ENCODE data around the gene APOL6. TPM values are rescaled to one million over a fixed set of nuclear protein-coding genes. Genes with fewer than 3 reads are reported as not detected.

APOL6 gene
- total and polyA plus RNA-seq, 9 of the 15 experiments (the other 6 are each of a cell fraction or from before 2014, with no cell fraction given) = 0.29 to 1.2 (median 0.70) TPM

GRCh38 chr22:35663371-35663770 is 15.1 kb downstream of the APOL6 start:
- no peaks in the 10 kb centered on the region; a peak in 1 of 5 replicates for H3K4me1 ChIP-seq (replicated peaks in 1 of 2; ENCODE audit: control insufficient read depth in 2 of 2, insufficient read depth in 2 of 2, low read length in 2 of 2)
- no peak overlapping the region for H3K27ac ChIP-seq (ENCODE audit: extremely low read depth, low read depth, low read length)
- no peak overlapping the region for H3K9ac ChIP-seq (ENCODE audit: insufficient read depth in 1 of 2, low read depth in 2 of 2, low read length in 2 of 2)
- no peak overlapping the region for H3K4me2 ChIP-seq (ENCODE audit: insufficient read depth, low read length)
- H2AFZ ChIP-seq (ENCODE audit: low read depth, low read length) = no peak overlapping the region
- H3K36me3 ChIP-seq (ENCODE audit: control insufficient read depth, insufficient read depth, low read length) = no peaks in the 10 kb centered on the region
- POLR2A ChIA-PET = no interaction called here
- H3K27me3 ChIP-seq (ENCODE audit: control insufficient read depth in 2 of 2, insufficient read depth in 2 of 2, low read length in 2 of 2) = no peaks in the 10 kb centered on the region
- CTCF ChIA-PET (ENCODE audit: low intra/inter-chr PET ratio) = no interaction called here
- intact Hi-C loops (cut with micrococcal nuclease) = no loop called here
- H3K9me3 ChIP-seq (replicated peaks; ENCODE audit: control insufficient read depth, insufficient read depth, low read depth, low read length) = no peaks in the 10 kb centered on the region
- WGBS (ENCODE audit: insufficient coverage, low coverage, missing lambda C conversion rate) = 9% methylated on average over 3 of the region's 3 CpGs
- ATAC-seq (no peak), DNase-seq (ENCODE audit: extremely low read depth in 1 of 4, low spot score in 3 of 4) (no peak), FAIRE-seq (no peak)
- no peak overlapping the region for H3K4me3 ChIP-seq
- no TSS peak for BruUV-seq (replicated peaks)
- no peaks in the 10 kb centered on the region for H3K9me1 ChIP-seq (ENCODE audit: control insufficient read depth, insufficient read depth, low read length)
- no peaks in the 10 kb centered on the region for H3K79me2 ChIP-seq (ENCODE audit: control insufficient read depth, insufficient read depth, low read length)
- TF ChIP-seq, protein P1, sequence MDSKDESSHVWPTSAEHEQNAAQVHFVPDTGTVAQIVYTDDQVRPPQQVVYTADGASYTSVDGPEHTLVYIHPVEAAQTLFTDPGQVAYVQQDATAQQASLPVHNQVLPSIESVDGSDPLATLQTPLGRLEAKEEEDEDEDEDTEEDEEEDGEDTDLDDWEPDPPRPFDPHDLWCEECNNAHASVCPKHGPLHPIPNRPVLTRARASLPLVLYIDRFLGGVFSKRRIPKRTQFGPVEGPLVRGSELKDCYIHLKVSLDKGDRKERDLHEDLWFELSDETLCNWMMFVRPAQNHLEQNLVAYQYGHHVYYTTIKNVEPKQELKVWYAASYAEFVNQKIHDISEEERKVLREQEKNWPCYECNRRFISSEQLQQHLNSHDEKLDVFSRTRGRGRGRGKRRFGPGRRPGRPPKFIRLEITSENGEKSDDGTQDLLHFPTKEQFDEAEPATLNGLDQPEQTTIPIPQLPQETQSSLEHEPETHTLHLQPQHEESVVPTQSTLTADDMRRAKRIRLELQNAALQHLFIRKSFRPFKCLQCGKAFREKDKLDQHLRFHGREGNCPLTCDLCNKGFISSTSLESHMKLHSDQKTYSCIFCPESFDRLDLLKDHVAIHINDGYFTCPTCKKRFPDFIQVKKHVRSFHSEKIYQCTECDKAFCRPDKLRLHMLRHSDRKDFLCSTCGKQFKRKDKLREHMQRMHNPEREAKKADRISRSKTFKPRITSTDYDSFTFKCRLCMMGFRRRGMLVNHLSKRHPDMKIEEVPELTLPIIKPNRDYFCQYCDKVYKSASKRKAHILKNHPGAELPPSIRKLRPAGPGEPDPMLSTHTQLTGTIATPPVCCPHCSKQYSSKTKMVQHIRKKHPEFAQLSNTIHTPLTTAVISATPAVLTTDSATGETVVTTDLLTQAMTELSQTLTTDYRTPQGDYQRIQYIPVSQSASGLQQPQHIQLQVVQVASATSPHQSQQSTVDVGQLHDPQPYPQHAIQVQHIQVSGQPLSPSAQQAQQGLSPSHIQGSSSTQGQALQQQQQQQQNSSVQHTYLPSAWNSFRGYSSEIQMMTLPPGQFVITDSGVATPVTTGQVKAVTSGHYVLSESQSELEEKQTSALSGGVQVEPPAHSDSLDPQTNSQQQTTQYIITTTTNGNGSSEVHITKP (IDR thresholded peaks at IDR 0.05; ENCODE audit: partially characterized antibody) = no peak
- TF ChIP-seq SMARCB1 (IDR thresholded peaks at IDR 0.05; ENCODE audit: insufficient read length, low read depth) = no peak
- TF ChIP-seq HNRNPLL (IDR thresholded peaks at IDR 0.05; ENCODE audit: low read depth, low read length, poor library complexity, severe bottlenecking) = no peak
- TF ChIP-seq ZNF121 (CRISPR knock-in tag; conservative IDR thresholded peaks at IDR 0.05) = no peak
- no peak for TF ChIP-seq HMG20B (CRISPR knock-in tag; IDR thresholded peaks at IDR 0.05)
- no peak for TF ChIP-seq PREB (CRISPR knock-in tag; IDR thresholded peaks at IDR 0.05)
- no peak for TF ChIP-seq ZKSCAN3 (CRISPR knock-in tag; IDR thresholded peaks at IDR 0.05)
- no peak for TF ChIP-seq GMEB1 (CRISPR knock-in tag; IDR thresholded peaks at IDR 0.05)
- TF ChIP-seq CBX5 (IDR thresholded peaks at IDR 0.05; ENCODE audit: borderline replicate concordance, low read depth) = no peak
- no peak for TF ChIP-seq NR2C2 (CRISPR knock-in tag; IDR thresholded peaks at IDR 0.05)
- no peak for TF ChIP-seq NR2C2 (tag; IDR thresholded peaks at IDR 0.05)
- no peak for TF ChIP-seq ZNF41 (CRISPR knock-in tag; conservative IDR thresholded peaks at IDR 0.05)
- no peak for TF ChIP-seq KDM4B (IDR thresholded peaks at IDR 0.05; ENCODE audit: borderline replicate concordance in 2 of 2, low read depth in 1 of 2)
- no peak for TF ChIP-seq PRMT5 (CRISPR knock-in tag; IDR thresholded peaks at IDR 0.05)
- TF ChIP-seq HDGF (IDR thresholded peaks at IDR 0.05) = no peak
- no peak for TF ChIP-seq PHF21A (IDR thresholded peaks at IDR 0.05; ENCODE audit: borderline replicate concordance, low read depth)
- no peaks in the 10 kb centered on the region for H4K20me1 ChIP-seq (replicated peaks; ENCODE audit: control insufficient read depth, insufficient read depth, low read length)
- in situ Hi-C loops (cut with MboI) = no loop called here
